K562 (cell line): ENCODE results near the gene POLR2A. TPM values are rescaled to one million over a fixed set of nuclear protein-coding genes. Genes with fewer than 3 reads are reported as not detected.

ENCODE experiments used
- ATF1 ChIP-seq, 2 experiments: fragments of 450-650 bp in 1 of 2; IDR thresholded peaks; 2 replicates each; pipeline ENCODE4 v1.6.1; 2016; ENCODE audit warnings: missing compliant biosample characterization in 1 of 2, missing genetic modification characterization in 1 of 2
- DMBX1 ChIP-seq: fragments of 250-450 bp; sonication (Bioruptor Pico); IDR thresholded peaks from 2 replicates; pipeline ENCODE4 v1.8.0; 2022; ENCODE audit warnings: inconsistent platforms, mild to moderate bottlenecking, moderate library complexity, borderline replicate concordance
- HMG20A ChIP-seq: fragments of 450-650 bp; formaldehyde crosslinking; conservative IDR thresholded peaks from 2 replicates; pipeline ENCODE4 v1.4.0; 2020; ENCODE audit warnings: mild to moderate bottlenecking, mixed read lengths
- RBFOX2 ChIP-seq: fragments of 200-400 bp; formaldehyde crosslinking; IDR thresholded peaks from 2 replicates; pipeline ENCODE4 v1.6.1; 2017; ENCODE audit warnings: low read depth, mild to moderate bottlenecking, low read length, moderate library complexity
- SAFB ChIP-seq: fragments of 200-400 bp; formaldehyde crosslinking; IDR thresholded peaks from 2 replicates; pipeline ENCODE4 v1.6.1; 2017; ENCODE audit warnings: low read depth, low read length, borderline replicate concordance
- SMARCB1 ChIP-seq: IDR thresholded peaks from 2 replicates; pipeline ENCODE4 v1.6.1; 2011; ENCODE audit warnings: improper control_type of control experiment, low read depth; ENCODE audit not compliant: insufficient read length
- ZFP36 ChIP-seq: fragments of 150-350 bp; IDR thresholded peaks from 2 replicates; pipeline ENCODE4 v1.6.1; 2018; ENCODE audit warnings: low read length, low read depth; ENCODE audit not compliant: partially characterized antibody
- ZNF592 ChIP-seq: fragments of 450-650 bp; IDR thresholded peaks from 2 replicates; pipeline ENCODE4 v1.6.1; 2017; ENCODE audit warnings: antibody characterized with exemption, mild to moderate bottlenecking
- ZNF740 ChIP-seq, 3 experiments: fragments of 200-800 bp in 1 of 3; sonication (Bioruptor generic) in 1 of 3; sonication (generic) in 1 of 3; formaldehyde crosslinking in 1 of 3; IDR thresholded peaks; 2 replicates each; pipeline versions ENCODE4 v1.6.1 to v1.8.0; 2016 to 2022; ENCODE audit warnings: mild to moderate bottlenecking in 2 of 3, missing compliant biosample characterization in 2 of 3, missing genetic modification characterization in 2 of 3, missing genetic modification reagents in 1 of 3
- ZNF766 ChIP-seq: fragments of 200-800 bp; sonication (Bioruptor generic); conservative IDR thresholded peaks from 2 replicates; pipeline ENCODE4 v1.6.1; 2016; ENCODE audit warnings: missing genetic modification characterization, missing compliant biosample characterization
- polyA plus RNA-seq, 8 experiments: library from polyadenylated mRNA; depleted of rRNA in 4 of 8; stranded (reverse) in 5 of 8; unstranded in 3 of 8; fragments of >200 nt; fragmentation: Nextera tagmentation in 2 of 8; fragmentation: Illumina TruSeq in 1 of 8; extraction: Ambion mirVana in 2 of 8; extraction: Trizol in 1 of 8; gene quantifications; 2 replicates each; pipeline versions ENCODE4 v1.2.1 to v1.2.3, GENCODE V29; 2011 to 2014; ENCODE audit warnings: inconsistent platforms in 1 of 8, missing spikeins in 1 of 8
- total RNA-seq, 7 experiments: library from RNA; depleted of rRNA in 6 of 7; stranded (reverse); fragments of >200 nt in 6 of 7; fragmentation: Illumina TruSeq in 2 of 7; extraction: Trizol in 2 of 7; gene quantifications; 2 replicates each; pipeline versions ENCODE4 v1.2.1 to v1.2.3, GENCODE V29; 2011 to 2021; ENCODE audit warnings: low replicate concordance in 1 of 7
- TF ChIP-seq, protein P1 (sequence below): fragments of 450-650 bp; formaldehyde crosslinking; IDR thresholded peaks from 2 replicates; pipeline ENCODE4 v1.4.0; 2020; ENCODE audit warnings: mild to moderate bottlenecking, moderate library complexity
- TF ChIP-seq, protein P2 (sequence below): sonication (generic); formaldehyde crosslinking; IDR thresholded peaks from 2 replicates; pipeline ENCODE4 v1.8.0; 2022; ENCODE audit warnings: missing genetic modification reagents, mild to moderate bottlenecking, moderate library complexity, borderline replicate concordance
- TF ChIP-seq, protein P3 (sequence below): fragments of 250-450 bp; sonication (Bioruptor Pico); IDR thresholded peaks from 2 replicates; pipeline ENCODE4 v1.8.0; 2021; ENCODE audit warnings: moderate library complexity, mild to moderate bottlenecking, inconsistent platforms
- TF ChIP-seq, protein P4 (sequence below): fragments of 250-450 bp; sonication (Bioruptor Pico); IDR thresholded peaks from 2 replicates; pipeline ENCODE4 v1.5.0; 2020; ENCODE audit warnings: mild to moderate bottlenecking

Gene POLR2A
- total and polyA plus RNA-seq, 9 of the 15 experiments (the other 6 are each of a cell fraction or from before 2014, with no cell fraction given) = 1.3 to 109 (median 12.4) TPM

- TF ChIP-seq ZNF592 (0 out of 2 replicates have a peak, but pooled peaks have one; percentile 55), ZFP36 (no peak), DMBX1 (CRISPR knock-in tag) (no peak), RBFOX2 (peak; percentile 56; the same call in 1 of the 2 replicates), SAFB (no peak), ZNF766 (no peak), ATF1 (CRISPR knock-in tag; IDR thresholded peaks at IDR 0.05) (no peak), ATF1 (tag; IDR thresholded peaks at IDR 0.05) (no peak; the same call in 1 of the 2 replicates), ZNF740 (CRISPR knock-in tag; IDR thresholded peaks at IDR 0.05) (no peak), ZNF740 (tag; IDR thresholded peaks at IDR 0.05) (no peak), HMG20A (CRISPR knock-in tag) (no peak), SMARCB1 (no peak)
- TF ChIP-seq, protein P1, sequence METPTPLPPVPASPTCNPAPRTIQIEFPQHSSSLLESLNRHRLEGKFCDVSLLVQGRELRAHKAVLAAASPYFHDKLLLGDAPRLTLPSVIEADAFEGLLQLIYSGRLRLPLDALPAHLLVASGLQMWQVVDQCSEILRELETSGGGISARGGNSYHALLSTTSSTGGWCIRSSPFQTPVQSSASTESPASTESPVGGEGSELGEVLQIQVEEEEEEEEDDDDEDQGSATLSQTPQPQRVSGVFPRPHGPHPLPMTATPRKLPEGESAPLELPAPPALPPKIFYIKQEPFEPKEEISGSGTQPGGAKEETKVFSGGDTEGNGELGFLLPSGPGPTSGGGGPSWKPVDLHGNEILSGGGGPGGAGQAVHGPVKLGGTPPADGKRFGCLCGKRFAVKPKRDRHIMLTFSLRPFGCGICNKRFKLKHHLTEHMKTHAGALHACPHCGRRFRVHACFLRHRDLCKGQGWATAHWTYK (CRISPR knock-in tag) = no peak
- TF ChIP-seq, protein P2, sequence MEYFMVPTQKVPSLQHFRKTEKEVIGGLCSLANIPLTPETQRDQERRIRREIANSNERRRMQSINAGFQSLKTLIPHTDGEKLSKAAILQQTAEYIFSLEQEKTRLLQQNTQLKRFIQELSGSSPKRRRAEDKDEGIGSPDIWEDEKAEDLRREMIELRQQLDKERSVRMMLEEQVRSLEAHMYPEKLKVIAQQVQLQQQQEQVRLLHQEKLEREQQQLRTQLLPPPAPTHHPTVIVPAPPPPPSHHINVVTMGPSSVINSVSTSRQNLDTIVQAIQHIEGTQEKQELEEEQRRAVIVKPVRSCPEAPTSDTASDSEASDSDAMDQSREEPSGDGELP = no peak; the same call in 1 of the 2 replicates
- TF ChIP-seq, protein P3, sequence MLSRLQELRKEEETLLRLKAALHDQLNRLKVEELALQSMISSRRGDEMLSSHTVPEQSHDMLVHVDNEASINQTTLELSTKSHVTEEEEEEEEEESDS (CRISPR knock-in tag) = no peak
- TF ChIP-seq, protein P4, sequence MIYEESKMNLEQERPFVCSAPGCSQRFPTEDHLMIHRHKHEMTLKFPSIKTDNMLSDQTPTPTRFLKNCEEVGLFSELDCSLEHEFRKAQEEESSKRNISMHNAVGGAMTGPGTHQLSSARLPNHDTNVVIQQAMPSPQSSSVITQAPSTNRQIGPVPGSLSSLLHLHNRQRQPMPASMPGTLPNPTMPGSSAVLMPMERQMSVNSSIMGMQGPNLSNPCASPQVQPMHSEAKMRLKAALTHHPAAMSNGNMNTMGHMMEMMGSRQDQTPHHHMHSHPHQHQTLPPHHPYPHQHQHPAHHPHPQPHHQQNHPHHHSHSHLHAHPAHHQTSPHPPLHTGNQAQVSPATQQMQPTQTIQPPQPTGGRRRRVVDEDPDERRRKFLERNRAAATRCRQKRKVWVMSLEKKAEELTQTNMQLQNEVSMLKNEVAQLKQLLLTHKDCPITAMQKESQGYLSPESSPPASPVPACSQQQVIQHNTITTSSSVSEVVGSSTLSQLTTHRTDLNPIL (CRISPR knock-in tag) = no peak
Observed at GRCh38 chr17:7477392-7478275, 6.5 kb upstream of the POLR2A start (continued).
